ENCODE data around the gene LUZP4.
"Not testable (repeated sequence)": the region's sequence is repeated elsewhere in the genome, so short reads cannot be mapped to it uniquely, and the experiment has no call there.

Gene LUZP4

DNA sequence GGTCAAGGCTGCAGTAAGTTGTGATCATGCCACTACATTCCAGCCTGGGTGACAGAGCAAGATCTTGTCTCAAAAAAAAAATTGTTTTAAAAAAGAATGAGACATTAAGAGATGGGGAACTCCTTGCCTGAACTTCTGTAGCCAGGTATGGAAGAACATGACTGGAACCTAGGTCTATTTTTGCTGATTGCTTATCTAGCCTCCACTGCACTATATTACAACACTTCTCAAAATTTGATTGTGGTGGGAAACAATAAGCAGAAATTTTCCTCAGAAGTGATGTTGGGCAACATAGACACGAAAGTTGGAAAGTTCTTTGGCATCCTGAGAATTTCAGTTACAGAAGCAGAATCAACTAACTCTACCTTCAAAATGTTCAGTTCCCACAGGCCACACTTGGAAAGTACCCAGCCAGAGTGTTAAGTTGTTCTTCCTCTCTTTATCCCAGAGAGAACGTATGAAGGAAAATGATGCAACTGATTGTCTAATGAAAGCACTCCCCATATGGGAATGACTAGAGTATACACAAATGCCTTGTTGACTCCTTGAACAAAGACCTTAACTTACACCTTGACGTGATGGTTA is 50.0 kb downstream of the LUZP4 start:
- no peak overlapping the region for H3K27ac ChIP-seq
- H3K27me3 ChIP-seq (ENCODE audit: insufficient read depth, low read depth, severe bottlenecking) = peaks cover 12% of the 10 kb centered on the region
- TF ChIP-seq CTCF (IDR thresholded peaks at IDR 0.05; ENCODE audit: low read depth, low read length) = no peak
- no peak overlapping the region for H3K4me3 ChIP-seq (ENCODE audit: low read depth, low read length)
- no peak for DNase-seq
- no peaks in the 10 kb centered on the region for H3K9me3 ChIP-seq (ENCODE audit: severe bottlenecking)
- no peaks in the 10 kb centered on the region for H3K36me3 ChIP-seq

DNA sequence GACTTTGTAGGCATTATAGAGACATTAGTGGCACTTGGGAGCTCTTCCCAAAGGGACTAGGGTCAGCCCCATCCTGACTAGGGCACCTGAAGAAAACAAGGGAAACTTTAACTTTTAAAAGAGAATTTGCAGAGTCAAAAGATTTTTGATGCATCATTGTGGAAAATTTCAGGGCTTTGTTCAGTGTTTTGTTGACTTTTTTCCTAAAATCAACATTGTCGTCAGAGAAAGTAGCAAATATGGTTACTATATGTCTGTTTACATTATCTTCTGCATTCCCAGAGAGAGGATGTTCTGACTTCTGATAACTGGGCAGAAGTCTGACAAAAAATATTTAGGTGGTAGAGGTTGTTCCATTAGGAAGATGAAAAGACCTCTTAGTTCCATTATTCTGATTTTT is 51.9 kb downstream of the LUZP4 start:
- Histone ChIP-seq H3K27me3 (ENCODE audit: insufficient read depth, low read depth, severe bottlenecking) (peaks cover 6% of the 10 kb centered on the region), H3K27ac (no peak overlapping the region), H3K4me3 (ENCODE audit: low read depth, low read length) (no peak overlapping the region), H3K36me3 (no peaks in the 10 kb centered on the region), H3K9me3 (ENCODE audit: severe bottlenecking) (no peaks in the 10 kb centered on the region)
- no peak for DNase-seq
- no peak for TF ChIP-seq CTCF (IDR thresholded peaks at IDR 0.05; ENCODE audit: low read depth, low read length)

DNA sequence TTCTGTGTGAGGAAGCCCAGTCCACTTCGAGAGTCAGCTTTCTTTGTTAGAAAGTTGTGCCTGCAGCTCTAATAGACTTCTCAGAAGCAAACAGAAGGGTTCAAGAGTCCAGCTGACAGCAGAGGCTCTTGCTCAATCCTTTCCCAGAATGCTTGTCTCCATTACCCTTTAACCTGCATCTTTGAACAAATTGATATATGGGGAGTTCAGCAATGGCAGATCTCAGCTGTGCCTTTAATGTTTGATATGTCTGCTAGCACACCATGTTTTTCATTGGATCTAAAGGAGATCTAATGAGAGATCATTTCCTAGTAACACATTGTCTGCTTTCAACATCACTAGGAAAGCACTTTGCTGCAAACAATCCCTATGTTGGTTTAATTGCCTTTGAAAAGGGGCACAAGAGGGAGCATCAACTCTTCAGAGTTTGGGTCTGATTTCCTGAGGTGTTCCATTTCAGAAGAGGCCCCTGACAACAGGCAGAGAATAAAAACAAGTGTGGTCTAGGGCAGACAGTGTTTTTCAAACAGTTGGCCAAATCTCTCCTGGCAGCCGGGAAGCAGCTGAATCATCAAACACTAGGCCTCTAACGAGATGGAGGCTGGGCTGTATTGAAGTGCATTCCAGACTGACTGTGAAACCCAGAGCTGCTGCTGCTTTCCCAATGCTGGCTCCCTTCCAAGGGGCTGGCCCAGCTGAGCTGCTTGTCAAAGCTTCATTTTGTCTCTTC is 55.5 kb downstream of the LUZP4 start:
- Histone ChIP-seq H3K36me3 (no peaks in the 10 kb centered on the region), H3K4me3 (ENCODE audit: low read depth, low read length) (no peak overlapping the region), H3K27ac (peak overlapping the region; percentile 22), H3K9me3 (ENCODE audit: severe bottlenecking) (no peaks in the 10 kb centered on the region), H3K27me3 (ENCODE audit: insufficient read depth, low read depth, severe bottlenecking) (peaks cover 3% of the 10 kb centered on the region)
- peak; percentile 43 for DNase-seq
- no peak for TF ChIP-seq CTCF (IDR thresholded peaks at IDR 0.05; ENCODE audit: low read depth, low read length)

DNA sequence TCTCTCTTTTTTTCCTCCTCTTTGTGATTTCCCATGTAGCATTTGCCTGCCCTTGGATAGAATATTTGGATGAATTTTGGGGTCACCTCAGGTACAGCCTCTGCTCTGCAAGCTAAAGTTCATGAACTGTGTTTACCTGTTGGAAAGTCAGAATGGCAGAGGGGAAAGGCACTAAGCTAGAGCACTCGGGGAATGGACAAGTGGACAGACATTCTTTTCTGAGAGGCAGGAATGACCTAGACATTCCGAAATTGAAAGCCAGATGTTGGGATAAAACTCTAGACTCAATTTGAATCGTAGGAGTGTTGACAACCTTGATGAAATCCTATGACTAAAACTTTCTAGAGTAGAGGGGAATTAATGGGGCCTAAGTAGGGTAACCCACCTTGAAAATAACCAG is 56.1 kb downstream of the LUZP4 start:
- H3K27me3 ChIP-seq (ENCODE audit: insufficient read depth, low read depth, severe bottlenecking) = peaks cover 3% of the 10 kb centered on the region
- no peak overlapping the region; the same call in 1 of the 2 replicates for H3K27ac ChIP-seq
- no peak for DNase-seq
- H3K4me3 ChIP-seq (ENCODE audit: low read depth, low read length) = no peak overlapping the region
- TF ChIP-seq CTCF (IDR thresholded peaks at IDR 0.05; ENCODE audit: low read depth, low read length) = no peak
- H3K36me3 ChIP-seq = no peaks in the 10 kb centered on the region
- H3K9me3 ChIP-seq (ENCODE audit: severe bottlenecking) = no peaks in the 10 kb centered on the region

DNA sequence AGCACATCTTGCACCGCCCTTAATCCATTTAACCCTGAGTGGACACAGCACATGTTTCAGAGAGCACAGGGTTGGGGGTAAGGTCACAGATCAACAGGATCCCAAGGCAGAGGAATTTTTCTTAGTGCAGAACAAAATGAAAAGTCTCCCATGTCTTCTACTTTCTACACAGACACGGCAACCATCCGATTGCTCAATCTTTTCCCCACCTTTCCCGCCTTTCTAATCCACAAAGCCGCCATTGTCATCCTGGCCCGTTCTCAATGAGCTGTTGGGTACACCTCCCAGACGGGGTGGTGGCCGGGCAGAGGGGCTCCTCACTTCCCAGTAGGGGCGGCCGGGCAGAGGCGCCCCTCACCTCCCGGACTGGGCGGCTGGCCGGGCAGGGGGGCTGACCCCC is 57.2 kb downstream of the LUZP4 start:
- not testable (repeated sequence) for H3K36me3 ChIP-seq; H3K9me3 ChIP-seq (ENCODE audit: severe bottlenecking); DNase-seq; H3K27ac ChIP-seq; H3K4me3 ChIP-seq (ENCODE audit: low read depth, low read length); H3K27me3 ChIP-seq (ENCODE audit: insufficient read depth, low read depth, severe bottlenecking)

DNA sequence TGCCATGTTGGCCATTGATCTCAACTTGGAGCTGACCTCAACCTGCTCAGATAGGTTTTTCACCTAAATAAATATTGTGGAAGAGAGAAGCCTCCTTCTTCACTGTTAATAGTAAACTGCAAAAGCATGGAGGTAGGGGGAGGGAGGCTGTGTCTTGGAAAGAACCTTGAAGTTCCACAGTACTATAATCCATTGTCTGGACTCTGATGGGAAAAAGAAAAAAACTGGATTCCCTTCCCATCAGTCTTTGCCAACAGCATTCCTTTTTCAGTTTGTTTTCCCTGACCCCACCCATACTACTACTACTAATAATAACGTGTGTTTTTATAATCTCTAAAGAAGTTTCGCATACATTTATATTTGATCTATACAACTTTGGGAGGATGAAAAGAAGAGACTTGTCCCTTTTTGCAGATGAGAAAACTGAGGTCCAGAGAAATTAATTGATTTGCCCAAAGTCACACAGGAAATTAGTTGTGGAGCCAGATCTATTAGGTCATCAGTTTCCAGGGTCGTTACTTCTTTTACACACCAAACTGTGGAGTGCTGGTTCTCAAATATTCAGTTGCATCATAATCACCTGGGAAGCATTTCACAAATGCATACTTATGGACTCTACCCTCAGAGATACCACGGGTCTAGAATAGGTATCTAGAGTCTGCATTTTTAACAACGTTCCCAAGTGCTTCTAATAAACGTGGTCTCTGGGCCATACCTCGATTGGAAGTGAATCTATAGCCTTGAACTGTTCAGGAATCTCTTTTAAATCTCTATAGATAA is 59.1 kb downstream of the LUZP4 start:
- no peak for TF ChIP-seq CTCF (IDR thresholded peaks at IDR 0.05; ENCODE audit: low read depth, low read length)
- DNase-seq = no peak
- H3K27ac ChIP-seq = no peak overlapping the region

More for the DNA sequence above, 59.1 kb downstream of the LUZP4 start:
- H3K4me3 ChIP-seq (ENCODE audit: low read depth, low read length) = no peak overlapping the region
- H3K27me3 ChIP-seq (ENCODE audit: insufficient read depth, low read depth, severe bottlenecking) = no peaks in the 10 kb centered on the region
- no peaks in the 10 kb centered on the region for H3K36me3 ChIP-seq
- no peaks in the 10 kb centered on the region for H3K9me3 ChIP-seq (ENCODE audit: severe bottlenecking)

Measured in WERI-Rb-1 (cell line).